GM12878 (cell line): Measurements from ENCODE around the gene DCAF11. TPM values are rescaled to one million over a fixed set of nuclear protein-coding genes. Genes with fewer than 3 reads are reported as not detected.

Experiments used
- ATAC-seq: fragments of 200-7000 bp; cut with Tn5 transposase; 3 replicates; pipeline ENCODE4 v1.9.1; 2020; ENCODE audit warnings: mild to moderate bottlenecking, moderate library complexity
- BruUV-seq: library from RNA; stranded (reverse); fragments of 400-500 nt; replicated peaks from 2 replicates; lab custom pipeline; 2021; lab: Mats Ljungman, UMichigan
- CTCF ChIA-PET: fragments of 300-600 bp; sonication (Branson Sonifier 250); formaldehyde crosslinking; extraction: SDS; loops from one replicate; lab custom pipeline; 2021; ENCODE audit warnings: inconsistent platforms; lab: Yijun Ruan, JAX
- POLR2A ChIA-PET: fragments of 350-600 bp; formaldehyde crosslinking; extraction: SDS; loops from one replicate; lab custom pipeline; 2021; ENCODE audit warnings: inconsistent platforms; lab: Charles Lee
- RAD21 ChIA-PET: fragments of 300-600 bp; sonication (Branson Sonifier 250); formaldehyde crosslinking; loops from one replicate; lab custom pipeline; 2023; ENCODE audit warnings: antibody characterized with exemption; ENCODE audit not compliant: unreplicated experiment; lab: Charles Lee
- SMC1A ChIA-PET: fragments of 300-600 bp; sonication (Branson Sonifier 250); formaldehyde crosslinking; loops from one replicate; lab custom pipeline; 2023; ENCODE audit not compliant: unreplicated experiment, uncharacterized antibody; lab: Charles Lee
- DNase-seq: peaks from one replicate; pipeline ENCODE4 v3.0.0-alpha.2; 2011; ENCODE audit warnings: low read depth, low spot score
- FAIRE-seq: peaks from 3 replicates; lab custom pipeline; 2011; peaks lifted over from hg19 to GRCh38; lab: Jason Lieb, UNC
- H2AFZ ChIP-seq: 2 replicates; pipeline ENCODE4 v1.6.0; 2011; ENCODE audit warnings: low read depth, low read length, control low read depth; ENCODE audit not compliant: control insufficient read depth
- H3K27ac ChIP-seq: 2 replicates; pipeline ENCODE4 v1.5.1; 2011; ENCODE audit warnings: control low read depth; ENCODE audit not compliant: control insufficient read depth, insufficient read depth
- H3K27me3 ChIP-seq, 2 experiments: replicated peaks in 1 of 2; 2 replicates each; pipeline versions ENCODE4 v1.6.0 to v1.6.1; 2011; ENCODE audit warnings: low read length in 1 of 2; ENCODE audit not compliant: control insufficient read depth in 2 of 2, insufficient read depth in 2 of 2
- H3K36me3 ChIP-seq, 2 experiments: 2 replicates each; pipeline ENCODE4 v1.5.1; 2011; ENCODE audit warnings: low read length in 1 of 2; ENCODE audit not compliant: control insufficient read depth in 2 of 2, insufficient read depth in 2 of 2
- H3K4me1 ChIP-seq: 2 replicates; pipeline ENCODE4 v1.6.1; 2011; ENCODE audit warnings: mild to moderate bottlenecking, low read length, moderate library complexity, mixed read lengths; ENCODE audit not compliant: control insufficient read depth, insufficient read depth
- H3K4me2 ChIP-seq: 2 replicates; pipeline ENCODE4 v1.6.0; 2011; ENCODE audit warnings: control low read depth; ENCODE audit not compliant: control insufficient read depth, insufficient read depth
- H3K4me3 ChIP-seq: fragments of 200-600 bp; sonication (generic); 2 replicates; pipeline ENCODE4 v1.5.1; 2016
- H3K79me2 ChIP-seq: 2 replicates; pipeline ENCODE4 v1.6.0; 2011; ENCODE audit warnings: low read length; ENCODE audit not compliant: control insufficient read depth, insufficient read depth
- H3K9ac ChIP-seq: 2 replicates; pipeline ENCODE4 v1.8.0; 2011; ENCODE audit warnings: low read length, control low read depth, mixed read lengths; ENCODE audit not compliant: control insufficient read depth, insufficient read depth
- H3K9me3 ChIP-seq: replicated peaks from 3 replicates; pipeline ENCODE4 v1.5.1; 2011; ENCODE audit warnings: mild to moderate bottlenecking, low read length; ENCODE audit not compliant: control insufficient read depth, insufficient read depth
- H4K20me1 ChIP-seq: 2 replicates; pipeline ENCODE4 v1.6.0; 2011; ENCODE audit not compliant: control insufficient read depth, insufficient read depth
- BACH1 ChIP-seq: fragments of 450-650 bp; IDR thresholded peaks from 2 replicates; pipeline ENCODE4 v1.6.1; 2017; ENCODE audit warnings: mild to moderate bottlenecking, borderline replicate concordance
- KAT2A ChIP-seq: conservative IDR thresholded peaks from 2 replicates; pipeline ENCODE4 v1.6.1; 2011; ENCODE audit warnings: low read depth, low read length; ENCODE audit not compliant: control insufficient read depth
- LARP7 ChIP-seq: fragments of 450-650 bp; IDR thresholded peaks from 2 replicates; pipeline ENCODE4 v1.6.1; 2017; ENCODE audit warnings: mild to moderate bottlenecking
- MXI1 ChIP-seq: fragments of 150-350 bp; IDR thresholded peaks from 2 replicates; pipeline ENCODE4 v1.6.1; 2011; ENCODE audit warnings: low read depth, mild to moderate bottlenecking, inconsistent platforms, low read length, improper control_type of control experiment
- SMARCA5 ChIP-seq: fragments of 450-650 bp; IDR thresholded peaks from 2 replicates; pipeline ENCODE4 v1.6.1; 2017; ENCODE audit warnings: mild to moderate bottlenecking
- TARDBP ChIP-seq: IDR thresholded peaks from 2 replicates; pipeline ENCODE4 v1.6.1; 2016; ENCODE audit warnings: borderline replicate concordance
- WGBS: methylation state at CpG from one replicate; pipeline ENCODE4 v1.1.6; 2016; ENCODE audit warnings: low lambda C conversion rate; ENCODE audit not compliant: insufficient replicate concordance, insufficient coverage; ENCODE audit errors: missing lambda C conversion rate; 5-methylcytosine and 5-hydroxymethylcytosine counted together
- in situ Hi-C: fragments of 300-500 bp; cut with MboI; formaldehyde crosslinking; loops from 9 replicates; pipeline ENCODE4 v1.14.3; 2018; ENCODE audit warnings: mixed read lengths
- intact Hi-C: fragments of 100-400 bp; cut with micrococcal nuclease; formaldehyde crosslinking; loops from one replicate; pipeline ENCODE4 v1.14.2; 2022; ENCODE audit not compliant: unreplicated experiment
- polyA plus RNA-seq, 11 experiments: library from polyadenylated mRNA; depleted of rRNA in 4 of 11; unstranded in 6 of 11; stranded (reverse) in 5 of 11; fragments of >200 nt; fragmentation: Nextera tagmentation in 4 of 11; fragmentation: Illumina TruSeq in 1 of 11; extraction: Ambion mirVana in 4 of 11; extraction: Trizol in 1 of 11; gene quantifications; 1 replicate in 1 of 11; 2 replicates in 10 of 11; pipeline versions ENCODE4 v1.2.1 to v1.2.3, GENCODE V29; 2011 to 2016; ENCODE audit warnings: inconsistent platforms in 2 of 11, missing spikeins in 2 of 11, low read depth in 1 of 11
- total RNA-seq, 4 experiments: library from RNA; depleted of rRNA in 3 of 4; stranded (reverse); fragments of >200 nt in 3 of 4; fragmentation: Illumina TruSeq in 1 of 4; extraction: Trizol in 1 of 4; gene quantifications; 2 replicates each; pipeline versions ENCODE4 v1.2.1 to v1.2.3, GENCODE V29; 2013 to 2021
- TF ChIP-seq, protein P1 (sequence below): fragments of 450-650 bp; IDR thresholded peaks from 2 replicates; pipeline ENCODE4 v1.6.1; 2017; ENCODE audit warnings: mild to moderate bottlenecking, moderate library complexity

The DCAF11 gene
- total and polyA plus RNA-seq, 10 of the 15 experiments (the other 5 are each of a cell fraction or from before 2014, with no cell fraction given), result 13.4 to 91.2 (median 68.7) TPM

DNA sequence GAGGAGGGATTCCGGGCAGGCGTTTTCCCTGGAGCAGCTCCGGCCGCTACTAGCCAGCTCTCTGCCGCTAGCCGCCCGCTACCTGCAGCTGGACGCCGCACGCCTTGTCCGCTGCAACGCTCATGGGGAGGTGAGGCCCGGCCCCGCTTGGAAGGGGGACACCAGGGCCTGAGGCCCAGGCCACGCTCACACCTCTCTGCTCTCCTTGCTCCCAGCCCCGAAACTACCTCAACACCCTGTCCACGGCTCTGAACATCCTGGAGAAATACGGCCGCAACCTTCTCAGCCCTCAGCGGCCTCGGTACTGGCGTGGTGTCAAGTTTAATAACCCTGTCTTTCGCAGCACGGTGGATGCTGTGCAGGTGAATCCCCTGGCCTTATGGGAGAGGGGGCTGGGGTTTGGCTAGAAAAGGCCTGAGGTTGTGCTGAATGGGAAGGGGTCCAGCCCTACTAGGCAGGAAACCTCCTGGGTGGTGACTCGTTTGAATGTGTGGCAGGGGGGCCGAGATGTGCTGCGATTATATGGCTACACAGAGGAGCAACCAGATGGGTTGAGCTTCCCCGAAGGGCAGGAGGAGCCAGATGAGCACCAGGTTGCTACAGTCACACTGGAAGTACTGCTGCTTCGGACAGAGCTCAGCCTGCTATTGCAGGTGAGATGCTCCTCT, 33.3 kb downstream of the DCAF11 start:
- Histone ChIP-seq H2AFZ (no peak overlapping the region), H4K20me1 (no peaks in the 10 kb centered on the region), H3K9me3 (no peaks in the 10 kb centered on the region; the same call in 2 of the 3 replicates), H3K79me2 (peaks cover 61% of the 10 kb centered on the region), H3K4me3 (peak overlapping the region; percentile 82), H3K9ac (peak overlapping the region; percentile 81), H3K27ac (peak overlapping the region; percentile 90), H3K36me3 (peaks cover 18 to 37% of the 10 kb centered on the region in 2 experiments), H3K27me3 (no peaks in the 10 kb centered on the region), H3K4me1 (peaks cover 10% of the 10 kb centered on the region), H3K4me2 (peak overlapping the region; percentile 48)
- in situ Hi-C loops (no loop called here), intact Hi-C loops (loop anchor here (1.0 to 5.0 kb wide), 2 partner anchors 13 to 149 kb away; partner anchors contain the start of genes DHRS1, IRF9 and NOP9)
- TF ChIP-seq MXI1 (peak; percentile 5; the same call in 1 of the 2 replicates), KAT2A (no peak), SMARCA5 (0 out of 2 replicates have a peak, but pooled peaks have one; percentile 10), LARP7 (0 out of 2 replicates have a peak, but pooled peaks have one; percentile 16), BACH1 (0 out of 2 replicates have a peak, but pooled peaks have one; percentile 4), TARDBP (no peak)
- TF ChIP-seq, protein P1, sequence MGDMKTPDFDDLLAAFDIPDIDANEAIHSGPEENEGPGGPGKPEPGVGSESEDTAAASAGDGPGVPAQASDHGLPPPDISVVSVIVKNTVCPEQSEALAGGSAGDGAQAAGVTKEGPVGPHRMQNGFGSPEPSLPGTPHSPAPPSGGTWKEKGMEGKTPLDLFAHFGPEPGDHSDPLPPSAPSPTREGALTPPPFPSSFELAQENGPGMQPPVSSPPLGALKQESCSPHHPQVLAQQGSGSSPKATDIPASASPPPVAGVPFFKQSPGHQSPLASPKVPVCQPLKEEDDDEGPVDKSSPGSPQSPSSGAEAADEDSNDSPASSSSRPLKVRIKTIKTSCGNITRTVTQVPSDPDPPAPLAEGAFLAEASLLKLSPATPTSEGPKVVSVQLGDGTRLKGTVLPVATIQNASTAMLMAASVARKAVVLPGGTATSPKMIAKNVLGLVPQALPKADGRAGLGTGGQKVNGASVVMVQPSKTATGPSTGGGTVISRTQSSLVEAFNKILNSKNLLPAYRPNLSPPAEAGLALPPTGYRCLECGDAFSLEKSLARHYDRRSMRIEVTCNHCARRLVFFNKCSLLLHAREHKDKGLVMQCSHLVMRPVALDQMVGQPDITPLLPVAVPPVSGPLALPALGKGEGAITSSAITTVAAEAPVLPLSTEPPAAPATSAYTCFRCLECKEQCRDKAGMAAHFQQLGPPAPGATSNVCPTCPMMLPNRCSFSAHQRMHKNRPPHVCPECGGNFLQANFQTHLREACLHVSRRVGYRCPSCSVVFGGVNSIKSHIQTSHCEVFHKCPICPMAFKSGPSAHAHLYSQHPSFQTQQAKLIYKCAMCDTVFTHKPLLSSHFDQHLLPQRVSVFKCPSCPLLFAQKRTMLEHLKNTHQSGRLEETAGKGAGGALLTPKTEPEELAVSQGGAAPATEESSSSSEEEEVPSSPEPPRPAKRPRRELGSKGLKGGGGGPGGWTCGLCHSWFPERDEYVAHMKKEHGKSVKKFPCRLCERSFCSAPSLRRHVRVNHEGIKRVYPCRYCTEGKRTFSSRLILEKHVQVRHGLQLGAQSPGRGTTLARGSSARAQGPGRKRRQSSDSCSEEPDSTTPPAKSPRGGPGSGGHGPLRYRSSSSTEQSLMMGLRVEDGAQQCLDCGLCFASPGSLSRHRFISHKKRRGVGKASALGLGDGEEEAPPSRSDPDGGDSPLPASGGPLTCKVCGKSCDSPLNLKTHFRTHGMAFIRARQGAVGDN, result 0 out of 2 replicates have a peak, but pooled peaks have one; percentile 10
- TSS peak; percentile 69 for BruUV-seq
- DNase-seq (no peak), FAIRE-seq (no peak), ATAC-seq (peak; percentile 0; the same call in 2 of the 3 replicates)
- ChIA-PET SMC1A (interaction anchor here (1.1 to 4.8 kb wide), 7 partner anchors 8 to 94 kb away, joined by 4 to 54 read pairs (median 8); partner anchors contain the start of genes DCAF11, IPO4, IRF9 and NRL), RAD21 (interaction anchor here (1.2 to 3.9 kb wide), 8 partner anchors 11 to 58 kb away, joined by 3 to 37 read pairs (median 16); partner anchors contain the start of genes DCAF11, IRF9, NRL and PCK2), POLR2A (interaction anchor here (0.5 to 5.8 kb wide), 13 partner anchors 9 to 369 kb away, joined by 4 to 99 read pairs (median 17); partner anchors contain the start of genes CHMP4A, DCAF11, IPO4 and IRF9), CTCF (interaction anchor here (0.6 to 8.2 kb wide), 9 partner anchors 8 to 124 kb away, joined by 3 to 63 read pairs (median 5); partner anchors contain the start of genes DCAF11, IRF9, NRL and PCK2)
- WGBS, result 3% methylated on average over 25 of the region's 29 CpGs
